GM12892 (cell line): ENCODE results near the gene EPHA10.

Experiments
- POLR2A ChIP-seq: IDR thresholded peaks from 2 replicates; pipeline ENCODE4 v1.6.1; 2011; ENCODE audit warnings: low read depth, low read length, control low read depth
- POLR2AphosphoS5 ChIP-seq: IDR thresholded peaks from 2 replicates; pipeline ENCODE4 v1.6.1; 2011; ENCODE audit warnings: low read depth, low read length, control low read depth

DNA sequence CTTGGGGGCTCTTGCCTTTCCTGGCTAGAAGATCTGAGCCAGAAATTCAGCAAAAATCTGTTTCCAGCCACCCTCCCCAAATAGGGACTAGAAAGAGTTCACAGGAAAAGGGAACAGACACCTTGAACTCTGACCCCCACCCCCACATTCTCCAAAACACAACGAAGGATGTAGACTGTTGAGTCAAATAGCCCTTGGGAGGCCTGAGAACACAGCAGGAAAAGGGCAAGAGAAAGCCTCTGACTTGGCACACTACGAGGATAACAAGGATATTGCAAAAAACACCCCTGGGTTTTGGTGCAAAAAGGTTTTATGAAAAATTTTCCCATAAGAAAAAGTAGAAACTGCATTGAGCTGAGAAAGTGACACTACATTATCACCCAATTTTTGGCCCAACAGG is 45.0 kb upstream of the EPHA10 start:
- TF ChIP-seq POLR2AphosphoS5 (no peak), POLR2A (no peak)
